Left lung (tissue), 10 donors: ENCODE results near the gene KCTD6. TPM values are rescaled to one million over a fixed set of nuclear protein-coding genes. Genes with fewer than 3 reads are reported as not detected.

Experiments used
- ATAC-seq: fragments of 200-7000 bp; cut with Tn5 transposase; one replicate; pipeline ENCODE4 v1.9.1; 2020; ENCODE audit warnings: moderate library complexity
- DNase-seq, 4 donors: peaks; one replicate each; pipeline ENCODE4 v3.0.0-alpha.2; 2013 to 2020
- H3K27ac ChIP-seq, 2 donors: fragments of 200-600 bp; sonication (generic) in 1 of 2; one replicate each; pipeline versions ENCODE4 v1.5.0 to v1.8.0; 2020 to 2021
- H3K27me3 ChIP-seq, 2 donors: fragments of 200-600 bp; sonication (generic) in 1 of 2; one replicate each; pipeline versions ENCODE4 v1.5.0 to v1.8.0; 2020 to 2021
- H3K36me3 ChIP-seq, 2 donors: fragments of 200-600 bp; sonication (generic) in 1 of 2; one replicate each; pipeline versions ENCODE4 v1.5.0 to v1.8.0; 2020 to 2021
- H3K4me1 ChIP-seq, 2 donors: fragments of 200-600 bp; one replicate each; pipeline ENCODE4 v1.8.0; 2021
- H3K4me3 ChIP-seq, 2 donors: fragments of 200-600 bp; sonication (generic) in 1 of 2; one replicate each; pipeline versions ENCODE4 v1.5.0 to v1.8.0; 2020 to 2021; ENCODE audit warnings: mild to moderate bottlenecking in 1 of 2
- H3K9me3 ChIP-seq, 2 donors: fragments of 200-600 bp; sonication (generic) in 1 of 2; one replicate each; pipeline versions ENCODE4 v1.5.0 to v1.8.0; 2020 to 2021
- CTCF ChIP-seq, 2 donors: fragments of 200-600 bp; sonication (generic) in 1 of 2; IDR thresholded peaks; one replicate each; pipeline versions ENCODE4 v1.5.0 to v1.8.0; 2021; ENCODE audit warnings: antibody characterized with exemption in 2 of 2
- intact Hi-C, 2 donors: fragments of 100-400 bp; cut with DNase I; formaldehyde crosslinking; loops; one replicate each; pipeline versions ENCODE4 v1.11.2 to v1.14.2; 2022
- polyA plus RNA-seq, 6 donors: library from polyadenylated mRNA; unstranded; fragments of 120-200 nt; gene quantifications; one replicate each; pipeline ENCODE4 v1.2.1, GENCODE V29; 2013; ENCODE audit not compliant: insufficient read length in 6 of 6
- total RNA-seq, 2 donors: library from RNA; stranded (reverse); fragmentation: NEBNext Ultra II Directional; extraction: Animal tissue kit (Norgen Biotek cat#: 25700); gene quantifications; one replicate each; pipeline ENCODE4 v1.2.1, GENCODE V29; 2021
- donor health status: DM: no; HTN: yes; CAD: no.
- donor health status: DM: no; HTN: no; CAD: no.

KCTD6 gene
- total and polyA plus RNA-seq, 8 donors: 8.1 to 19.2 (median 16.8) TPM

- no peak overlapping the region for H3K27ac ChIP-seq
- no peak for TF ChIP-seq CTCF (IDR thresholded peaks at IDR 0.05)
- peaks cover 0 to 42% of the 10 kb centered on the region in 2 donors for H3K4me1 ChIP-seq
- ATAC-seq (no peak), DNase-seq (no peak)
- no peaks in the 10 kb centered on the region for H3K27me3 ChIP-seq
- intact Hi-C loops: no loop called here
- H3K36me3 ChIP-seq: no peaks in the 10 kb centered on the region
- peaks cover 0 to 3% of the 10 kb centered on the region in 2 donors for H3K9me3 ChIP-seq
- H3K4me3 ChIP-seq: no peak overlapping the region
These were observed 16.8 kb upstream of the KCTD6 start for GRCh38 chr3:58474967-58475578.

GRCh38 chr3:58478781-58479180 lies 13.1 kb upstream of the KCTD6 start:
- H3K4me1 ChIP-seq: peaks cover 0 to 27% of the 10 kb centered on the region in 2 donors
- H3K36me3 ChIP-seq: no peaks in the 10 kb centered on the region
- no peak overlapping the region for H3K4me3 ChIP-seq
- DNase-seq (no peak), ATAC-seq (no peak)
- intact Hi-C loops: no loop called here
- H3K27me3 ChIP-seq: no peaks in the 10 kb centered on the region
- H3K27ac ChIP-seq: peak overlapping the region in 1 of 2 donors; percentile 46
- no peak for TF ChIP-seq CTCF (IDR thresholded peaks at IDR 0.05)
- H3K9me3 ChIP-seq: peaks cover 0 to 3% of the 10 kb centered on the region in 2 donors

- peaks cover 0 to 3% of the 10 kb centered on the region in 2 donors for H3K9me3 ChIP-seq
- H3K4me1 ChIP-seq: peaks cover 0 to 25% of the 10 kb centered on the region in 2 donors
- intact Hi-C loops: no loop called here
- ATAC-seq (no peak), DNase-seq (no peak)
- no peaks in the 10 kb centered on the region for H3K27me3 ChIP-seq
- no peaks in the 10 kb centered on the region for H3K36me3 ChIP-seq
- TF ChIP-seq CTCF (IDR thresholded peaks at IDR 0.05): no peak
- no peak overlapping the region for H3K4me3 ChIP-seq
- H3K27ac ChIP-seq: no peak overlapping the region
These were observed 11.6 kb upstream of the KCTD6 start for GRCh38 chr3:58480309-58480708.

- H3K4me1 ChIP-seq: peaks cover 0 to 42% of the 10 kb centered on the region in 2 donors
- no peaks in the 10 kb centered on the region for H3K27me3 ChIP-seq
- ATAC-seq (no peak), DNase-seq (no peak)
- intact Hi-C loops: no loop called here
- no peaks in the 10 kb centered on the region for H3K36me3 ChIP-seq
- H3K27ac ChIP-seq: no peak overlapping the region
- H3K9me3 ChIP-seq: peaks cover 0 to 3% of the 10 kb centered on the region in 2 donors
- H3K4me3 ChIP-seq: no peak overlapping the region
- TF ChIP-seq CTCF (IDR thresholded peaks at IDR 0.05): no peak
These were observed 8.8 kb upstream of the KCTD6 start for GRCh38 chr3:58482917-58483636.

- Histone ChIP-seq H3K27me3 (no peaks in the 10 kb centered on the region), H3K4me3 (no peak overlapping the region), H3K9me3 (peaks cover 0 to 2% of the 10 kb centered on the region in 2 donors), H3K27ac (peak overlapping the region in 1 of 2 donors; percentile 48), H3K36me3 (no peaks in the 10 kb centered on the region), H3K4me1 (peaks cover 0 to 42% of the 10 kb centered on the region in 2 donors)
- ATAC-seq (peak; percentile 49), DNase-seq (no peak)
- intact Hi-C loops: no loop called here
- no peak for TF ChIP-seq CTCF (IDR thresholded peaks at IDR 0.05)
These were observed 7.7 kb upstream of the KCTD6 start for GRCh38 chr3:58484045-58484721.
